ENCODE measurements around the gene STX11. TPM values are rescaled to one million over a fixed set of nuclear protein-coding genes. Genes with fewer than 3 reads are reported as not detected.

The STX11 gene
- total RNA-seq, 1 experiment from 2014 or later = 0.17 TPM

- TF ChIP-seq NFYB (CRISPR knock-in tag; conservative IDR thresholded peaks at IDR 0.05; ENCODE audit: low read depth) (no peak), SMAD3 (CRISPR knock-in tag; IDR thresholded peaks at IDR 0.05; ENCODE audit: borderline replicate concordance) (no peak)
These were observed 7.8 kb downstream of the STX11 start (continued) for GRCh38 chr6:144158133-144158532.

DNA sequence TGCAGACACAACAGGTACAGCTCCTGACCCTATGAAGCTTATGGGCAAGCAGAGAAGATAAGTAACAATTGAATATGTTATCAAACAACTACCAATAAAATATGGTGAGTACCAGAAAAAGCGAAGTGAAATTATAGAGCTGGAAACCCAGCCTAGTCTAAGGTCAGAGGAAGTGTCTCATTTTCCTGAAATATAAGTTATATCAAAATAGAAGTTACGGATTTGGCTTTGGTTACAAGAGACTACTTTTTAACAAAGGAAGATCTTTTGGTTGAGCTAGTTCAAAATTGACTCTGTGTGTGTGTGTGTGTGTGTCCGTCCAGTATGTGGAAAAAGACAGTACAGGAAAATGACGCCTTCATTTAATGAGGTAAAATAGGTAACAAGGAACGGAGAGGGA, 8.9 kb downstream of the STX11 start:
- no peak for TF ChIP-seq PREB (CRISPR knock-in tag; IDR thresholded peaks at IDR 0.05; ENCODE audit: borderline replicate concordance)
- no peak for TF ChIP-seq NFYB (CRISPR knock-in tag; conservative IDR thresholded peaks at IDR 0.05; ENCODE audit: low read depth)
- TF ChIP-seq ZBTB21 (CRISPR knock-in tag; IDR thresholded peaks at IDR 0.05; ENCODE audit: borderline replicate concordance) = no peak
- no peak for TF ChIP-seq ESRRA (CRISPR knock-in tag; IDR thresholded peaks at IDR 0.05; ENCODE audit: borderline replicate concordance)
- TF ChIP-seq ZNF219 (CRISPR knock-in tag; IDR thresholded peaks at IDR 0.05; ENCODE audit: borderline replicate concordance) = no peak
- TF ChIP-seq ZNF232 (CRISPR knock-in tag; IDR thresholded peaks at IDR 0.05) = no peak
- TF ChIP-seq PRDM15 (CRISPR knock-in tag; IDR thresholded peaks at IDR 0.05) = no peak
- TF ChIP-seq TEAD4 (CRISPR knock-in tag; IDR thresholded peaks at IDR 0.05) = no peak
- TF ChIP-seq MAX (CRISPR knock-in tag; IDR thresholded peaks at IDR 0.05) = no peak
- no peak for TF ChIP-seq CDX4 (CRISPR knock-in tag; IDR thresholded peaks at IDR 0.05; ENCODE audit: borderline replicate concordance)
- TF ChIP-seq IRF2 (CRISPR knock-in tag; IDR thresholded peaks at IDR 0.05; ENCODE audit: borderline replicate concordance, low read depth) = no peak
- TF ChIP-seq MXD4 (CRISPR knock-in tag; IDR thresholded peaks at IDR 0.05; ENCODE audit: borderline replicate concordance) = no peak
- no peak for TF ChIP-seq SMAD4 (CRISPR knock-in tag; IDR thresholded peaks at IDR 0.05)
- TF ChIP-seq, protein P1, sequence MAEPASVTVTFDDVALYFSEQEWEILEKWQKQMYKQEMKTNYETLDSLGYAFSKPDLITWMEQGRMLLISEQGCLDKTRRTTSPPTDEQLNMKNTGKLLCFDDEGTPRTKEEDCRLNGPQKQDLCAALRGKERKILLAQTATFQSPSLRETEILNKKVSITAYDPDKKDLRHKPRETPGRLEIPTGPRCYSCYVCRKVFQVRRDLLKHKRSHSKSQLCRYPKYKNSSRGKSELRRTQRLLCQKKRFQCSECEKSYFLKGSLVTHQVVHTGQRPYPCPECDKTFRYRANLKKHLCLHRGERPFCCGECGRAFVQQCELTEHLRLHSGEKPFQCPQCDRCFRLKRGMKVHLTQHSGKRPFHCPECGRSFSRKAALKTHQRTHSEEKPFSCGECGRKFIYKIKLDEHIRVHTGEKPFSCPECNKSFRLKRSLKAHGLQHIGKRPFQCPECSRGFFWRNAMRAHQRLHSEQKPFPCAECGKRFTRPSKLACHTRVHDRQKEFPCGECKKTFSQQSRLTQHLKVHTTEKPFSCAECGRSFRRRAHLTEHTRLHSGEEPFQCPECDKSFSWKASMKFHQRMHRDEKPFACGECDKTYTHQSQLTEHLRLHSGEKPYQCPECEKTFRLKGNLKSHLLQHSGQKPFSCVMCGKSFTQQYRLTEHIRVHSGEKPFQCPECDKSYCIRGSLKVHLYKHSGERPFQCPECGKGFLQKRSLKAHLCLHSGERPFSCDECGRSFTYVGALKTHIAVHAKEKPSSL (CRISPR knock-in tag; conservative IDR thresholded peaks at IDR 0.05) = no peak
- no peak for TF ChIP-seq NR3C1 (CRISPR knock-in tag; conservative IDR thresholded peaks at IDR 0.05; ENCODE audit: low read depth)
- ATAC-seq = no peak

DNA sequence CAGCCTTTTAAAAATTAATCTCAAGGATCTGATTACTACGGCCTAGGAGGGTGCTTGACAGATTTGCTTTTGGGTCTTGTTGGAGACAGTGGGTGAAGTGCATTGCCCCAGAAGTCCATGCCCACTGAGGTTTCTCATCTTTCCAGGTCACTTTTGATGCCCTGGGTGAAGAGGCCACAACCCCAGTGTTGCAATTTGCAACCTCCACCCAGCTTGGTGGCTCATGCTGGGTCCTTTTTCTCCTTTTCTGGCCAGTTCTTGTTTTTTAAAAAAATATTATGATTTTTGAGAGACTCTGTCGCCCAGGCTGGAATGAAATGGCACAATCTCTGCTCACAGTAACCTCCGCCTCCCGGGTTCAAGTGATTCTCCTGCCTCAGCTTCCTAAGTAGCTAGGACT, 9.4 kb downstream of the STX11 start:
- H3K4me1 Mint-ChIP-seq = peaks cover 14% of the 10 kb centered on the region
- H3K36me3 Mint-ChIP-seq = no peaks in the 10 kb centered on the region
- no peak overlapping the region for H3K4me3 Mint-ChIP-seq
- POLR2A ChIA-PET = no interaction called here
- no peak overlapping the region for H3K27ac Mint-ChIP-seq
- ATAC-seq (no peak), DNase-seq (ENCODE audit: low spot score) (no peak)
- H3K27me3 Mint-ChIP-seq (ENCODE audit: low read depth) = no peaks in the 10 kb centered on the region
- CTCF ChIA-PET = no interaction called here
- no peaks in the 10 kb centered on the region for H3K9me3 Mint-ChIP-seq
- TF ChIP-seq PRRX2 (CRISPR knock-in tag; IDR thresholded peaks at IDR 0.05) (no peak), CTCF (IDR thresholded peaks at IDR 0.05) (no peak), CREB1 (CRISPR knock-in tag; IDR thresholded peaks at IDR 0.05) (no peak), ZNF423 (CRISPR knock-in tag; IDR thresholded peaks at IDR 0.05) (no peak), USF1 (CRISPR knock-in tag; IDR thresholded peaks at IDR 0.05) (no peak), GABPB1 (CRISPR knock-in tag; IDR thresholded peaks at IDR 0.05) (no peak), GRHL2 (CRISPR knock-in tag; IDR thresholded peaks at IDR 0.05; ENCODE audit: insufficient replicate concordance, severe bottlenecking) (no peak), MYBL2 (CRISPR knock-in tag; IDR thresholded peaks at IDR 0.05) (no peak)
- TF ChIP-seq, protein P2, sequence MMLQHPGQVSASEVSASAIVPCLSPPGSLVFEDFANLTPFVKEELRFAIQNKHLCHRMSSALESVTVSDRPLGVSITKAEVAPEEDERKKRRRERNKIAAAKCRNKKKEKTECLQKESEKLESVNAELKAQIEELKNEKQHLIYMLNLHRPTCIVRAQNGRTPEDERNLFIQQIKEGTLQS (CRISPR knock-in tag; conservative IDR thresholded peaks at IDR 0.05) = no peak

More for the DNA sequence above, 8.9 kb downstream of the STX11 start:
- no peaks in the 10 kb centered on the region for H3K27me3 Mint-ChIP-seq (ENCODE audit: low read depth)
- ChIA-PET POLR2A (no interaction called here), CTCF (no interaction called here)
- H3K9me3 Mint-ChIP-seq = no peaks in the 10 kb centered on the region
- no peak overlapping the region for H3K4me3 Mint-ChIP-seq
- DNase-seq (ENCODE audit: low spot score) = no peak
- no peak overlapping the region for H3K27ac Mint-ChIP-seq
- H3K4me1 Mint-ChIP-seq = peaks cover 14% of the 10 kb centered on the region
- H3K36me3 Mint-ChIP-seq = no peaks in the 10 kb centered on the region
